MCF 10A (cell line): ENCODE measurements around the gene SOX13. TPM values are rescaled to one million over a fixed set of nuclear protein-coding genes. Genes with fewer than 3 reads are reported as not detected.

Experiments
- BruUV-seq: library from RNA; stranded (reverse); fragments of 400-500 nt; replicated peaks from 2 replicates; lab custom pipeline; 2021; lab: Mats Ljungman, UMichigan
- CTCF ChIA-PET: fragments of 300-600 bp; sonication (Branson Sonifier 250); formaldehyde crosslinking; extraction: SDS; loops from one replicate; lab custom pipeline; 2021; ENCODE audit warnings: antibody characterized with exemption, inconsistent platforms; lab: Yijun Ruan, JAX
- POLR2A ChIA-PET: fragments of 300-600, 350-650 bp; sonication (Branson Sonifier 250); formaldehyde crosslinking; extraction: SDS; loops from one replicate; lab custom pipeline; 2020; ENCODE audit warnings: antibody characterized with exemption, inconsistent platforms; lab: Yijun Ruan, JAX
- DNase-seq: peaks from one replicate; pipeline ENCODE4 v3.0.0-alpha.2; 2018; ENCODE audit not compliant: unreplicated experiment
- H3K27ac Mint-ChIP-seq: one replicate; pipeline ENCODE4 v1.8.0; 2022; ENCODE audit warnings: mild to moderate bottlenecking, low read depth, mixed read lengths; ENCODE audit not compliant: unreplicated experiment
- H3K27me3 Mint-ChIP-seq: one replicate; pipeline ENCODE4 v1.8.0; 2022; ENCODE audit warnings: mixed read lengths; ENCODE audit not compliant: insufficient read depth, unreplicated experiment
- H3K36me3 Mint-ChIP-seq: one replicate; pipeline ENCODE4 v1.8.0; 2022; ENCODE audit warnings: mild to moderate bottlenecking, moderate library complexity, mixed read lengths; ENCODE audit not compliant: insufficient read depth, unreplicated experiment
- H3K4me1 Mint-ChIP-seq: one replicate; pipeline ENCODE4 v1.8.0; 2022; ENCODE audit warnings: mixed read lengths; ENCODE audit not compliant: insufficient read depth, unreplicated experiment
- H3K4me3 Mint-ChIP-seq: one replicate; pipeline ENCODE4 v1.8.0; 2022; ENCODE audit warnings: mild to moderate bottlenecking, moderate library complexity, mixed read lengths; ENCODE audit not compliant: unreplicated experiment
- H3K9me3 Mint-ChIP-seq: one replicate; pipeline ENCODE4 v1.8.0; 2022; ENCODE audit warnings: mixed read lengths; ENCODE audit not compliant: unreplicated experiment
- intact Hi-C: fragments of 100-400 bp; cut with micrococcal nuclease; formaldehyde crosslinking; loops from 2 replicates; pipeline ENCODE4 v1.14.1; 2022
- total RNA-seq: library from RNA; stranded (reverse); gene quantifications from 2 replicates; pipeline ENCODE4 v1.2.3, GENCODE V29; 2022
- TF ChIP-seq, protein P1 (sequence below): fragments of 200-600 bp; IDR thresholded peaks from one replicate; pipeline ENCODE4 v1.8.0; 2022; ENCODE audit warnings: antibody characterized with exemption, mild to moderate bottlenecking; ENCODE audit not compliant: unreplicated experiment

The SOX13 gene
- total RNA-seq, 1 experiment from 2014 or later, result 32.8 TPM

DNA sequence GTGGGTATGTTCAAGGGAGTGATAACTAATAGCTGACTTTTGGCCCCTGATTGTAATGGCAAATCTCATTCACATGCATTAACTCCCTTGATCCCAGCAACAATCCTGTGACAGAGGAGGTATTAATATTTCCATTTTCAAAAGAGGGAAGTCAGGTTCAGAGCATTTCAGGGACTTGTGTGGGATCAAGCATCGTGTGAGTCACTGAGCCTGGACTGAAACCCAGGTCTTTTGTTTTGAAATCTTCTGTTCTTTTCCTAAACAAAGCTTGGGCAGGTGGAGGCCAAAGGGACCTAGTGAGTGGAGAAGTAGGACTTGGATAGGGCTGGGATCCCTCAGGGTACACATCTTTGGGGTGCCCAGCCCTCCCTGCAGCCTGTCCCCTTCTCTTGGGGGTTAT, 41.0 kb downstream of the SOX13 start:
- H3K36me3 Mint-ChIP-seq, result peaks cover 7% of the 10 kb centered on the region
- ChIA-PET CTCF (interaction anchor here (0.6 to 4.3 kb wide), 5 partner anchors 15 to 202 kb away, joined by 3 to 36 read pairs (median 3); no protein-coding TSS in a partner anchor), POLR2A (interaction anchor here (0.6 to 2.1 kb wide), 3 partner anchors 23 to 254 kb away, joined by 3 to 7 read pairs (median 4); no protein-coding TSS in a partner anchor)
- TF ChIP-seq, protein P1, sequence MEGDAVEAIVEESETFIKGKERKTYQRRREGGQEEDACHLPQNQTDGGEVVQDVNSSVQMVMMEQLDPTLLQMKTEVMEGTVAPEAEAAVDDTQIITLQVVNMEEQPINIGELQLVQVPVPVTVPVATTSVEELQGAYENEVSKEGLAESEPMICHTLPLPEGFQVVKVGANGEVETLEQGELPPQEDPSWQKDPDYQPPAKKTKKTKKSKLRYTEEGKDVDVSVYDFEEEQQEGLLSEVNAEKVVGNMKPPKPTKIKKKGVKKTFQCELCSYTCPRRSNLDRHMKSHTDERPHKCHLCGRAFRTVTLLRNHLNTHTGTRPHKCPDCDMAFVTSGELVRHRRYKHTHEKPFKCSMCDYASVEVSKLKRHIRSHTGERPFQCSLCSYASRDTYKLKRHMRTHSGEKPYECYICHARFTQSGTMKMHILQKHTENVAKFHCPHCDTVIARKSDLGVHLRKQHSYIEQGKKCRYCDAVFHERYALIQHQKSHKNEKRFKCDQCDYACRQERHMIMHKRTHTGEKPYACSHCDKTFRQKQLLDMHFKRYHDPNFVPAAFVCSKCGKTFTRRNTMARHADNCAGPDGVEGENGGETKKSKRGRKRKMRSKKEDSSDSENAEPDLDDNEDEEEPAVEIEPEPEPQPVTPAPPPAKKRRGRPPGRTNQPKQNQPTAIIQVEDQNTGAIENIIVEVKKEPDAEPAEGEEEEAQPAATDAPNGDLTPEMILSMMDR, result no peak
- H3K27ac Mint-ChIP-seq, result peak overlapping the region; percentile 52
- no TSS peak for BruUV-seq
- H3K27me3 Mint-ChIP-seq, result no peaks in the 10 kb centered on the region
- intact Hi-C loops, result no loop called here
- H3K4me1 Mint-ChIP-seq, result peaks cover 16% of the 10 kb centered on the region
- DNase-seq, result peak; percentile 60
- H3K4me3 Mint-ChIP-seq, result no peak overlapping the region
- no peaks in the 10 kb centered on the region for H3K9me3 Mint-ChIP-seq

DNA sequence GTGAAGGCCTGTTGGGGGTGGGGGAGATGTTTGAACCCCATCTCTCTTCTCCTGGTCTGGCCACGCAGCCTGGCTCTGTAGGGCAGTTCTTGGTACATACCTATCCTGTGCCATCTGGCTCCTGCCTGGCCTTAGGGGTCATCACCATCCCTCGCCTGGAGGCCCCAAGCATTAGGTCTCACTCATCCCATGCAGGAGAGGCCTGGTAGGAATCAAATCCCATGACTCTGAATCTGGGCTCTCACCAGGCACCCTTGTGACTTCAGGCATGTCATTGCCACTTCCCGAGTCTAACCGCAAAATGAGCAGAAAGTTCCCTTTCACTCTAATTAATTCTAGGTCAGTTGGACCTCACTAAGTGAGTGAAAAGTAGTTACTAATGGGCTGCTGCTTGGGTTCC, 41.7 kb downstream of the SOX13 start:
- Mint-ChIP-seq H3K9me3 (no peaks in the 10 kb centered on the region), H3K4me3 (no peak overlapping the region), H3K27ac (no peak overlapping the region), H3K27me3 (no peaks in the 10 kb centered on the region), H3K36me3 (peaks cover 9% of the 10 kb centered on the region), H3K4me1 (peaks cover 16% of the 10 kb centered on the region)
- intact Hi-C loops, result no loop called here
- no TSS peak for BruUV-seq
- POLR2A ChIA-PET, result interaction anchor here (1.3 to 2.1 kb wide), 2 partner anchors 40 to 254 kb away, joined by 3 to 7 read pairs; no protein-coding TSS in a partner anchor
- no peak for DNase-seq
- TF ChIP-seq, protein P1, result no peak
- CTCF ChIA-PET, result interaction anchor here (4.3 kb wide), 1 partner anchor 14 kb away, joined by 36 read pairs; no protein-coding TSS in a partner anchor

DNA sequence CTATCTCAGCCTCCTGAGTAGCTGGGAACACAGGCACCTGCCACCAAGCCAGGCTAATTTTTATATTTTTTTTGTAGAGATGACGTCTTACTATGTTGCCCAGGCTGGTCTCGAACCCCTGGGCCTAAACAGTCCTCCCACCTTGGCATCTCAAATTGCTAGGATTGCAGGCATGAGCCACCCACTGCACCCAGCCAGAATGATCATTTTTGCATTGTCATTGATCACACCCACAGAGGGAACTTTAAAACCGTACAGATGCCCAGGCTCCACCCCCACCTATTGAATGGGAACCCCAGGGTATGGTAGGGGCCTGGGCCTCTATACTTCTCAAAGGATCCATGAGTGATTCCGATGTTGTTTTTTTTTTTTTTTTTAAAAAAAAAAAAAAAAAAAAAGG, 42.2 kb downstream of the SOX13 start:
- Mint-ChIP-seq H3K4me3 (no peak overlapping the region), H3K4me1 (peaks cover 16% of the 10 kb centered on the region), H3K36me3 (peaks cover 13% of the 10 kb centered on the region), H3K9me3 (no peaks in the 10 kb centered on the region), H3K27me3 (no peaks in the 10 kb centered on the region), H3K27ac (no peak overlapping the region)
- no peak for DNase-seq
- intact Hi-C loops, result no loop called here
- ChIA-PET CTCF (interaction anchor here (0.5 to 3.6 kb wide), 7 partner anchors 14 to 412 kb away, joined by 3 to 32 read pairs (median 4); partner anchors contain the start of gene SOX13), POLR2A (interaction anchor here (0.6 kb wide), 1 partner anchor 183 kb away, joined by 3 read pairs; no protein-coding TSS in a partner anchor)
- TF ChIP-seq, protein P1, result no peak
- no TSS peak for BruUV-seq

DNA sequence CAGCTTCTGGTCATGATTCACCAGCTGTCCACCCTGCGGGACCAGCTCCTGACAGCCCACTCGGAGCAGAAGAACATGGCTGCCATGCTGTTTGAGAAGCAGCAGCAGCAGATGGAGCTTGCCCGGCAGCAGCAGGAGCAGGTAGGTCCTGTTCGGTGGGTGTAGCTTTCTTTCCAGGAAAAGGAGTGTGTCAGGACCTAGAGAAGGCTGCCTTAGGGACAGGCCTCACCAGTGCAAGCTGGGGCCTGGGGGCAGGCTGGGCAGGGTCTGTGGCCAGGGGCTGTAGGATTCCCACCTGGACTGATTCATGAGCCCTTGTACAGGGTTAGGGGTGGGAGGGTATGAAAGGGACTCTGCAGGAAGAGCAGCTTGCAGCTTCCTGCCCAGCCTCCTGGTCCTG, 43.6 kb downstream of the SOX13 start:
- CTCF ChIA-PET, result interaction anchor here (0.5 to 3.6 kb wide), 8 partner anchors 9 to 253 kb away, joined by 3 to 32 read pairs (median 3); no protein-coding TSS in a partner anchor
- DNase-seq, result no peak
- intact Hi-C loops, result no loop called here
- POLR2A ChIA-PET, result no interaction called here
- BruUV-seq, result no TSS peak
- TF ChIP-seq, protein P1, result no peak
- Mint-ChIP-seq H3K9me3 (no peaks in the 10 kb centered on the region), H3K27me3 (no peaks in the 10 kb centered on the region), H3K4me1 (peaks cover 16% of the 10 kb centered on the region), H3K4me3 (no peak overlapping the region), H3K27ac (no peak overlapping the region), H3K36me3 (peaks cover 18% of the 10 kb centered on the region)
